ENCODE measurements around the gene RNU5B-1.

Gene RNU5B-1

GRCh38 chr15:65287520-65287855 lies 17.0 kb upstream of the RNU5B-1 start:
- Histone ChIP-seq H4K8ac (ENCODE audit: low read depth, low read length) (no peak overlapping the region), H2BK15ac (ENCODE audit: low read length) (peak overlapping the region; percentile 12), H3K27me3 (ENCODE audit: control insufficient read depth in 3 of 3, insufficient read depth in 3 of 3, low read depth in 1 of 3, low read length in 3 of 3) (no peaks in the 10 kb centered on the region), H3K79me1 (ENCODE audit: low read depth, low read length) (no peaks in the 10 kb centered on the region), H3K23ac (ENCODE audit: low read depth, low read length, poor library complexity) (no peak overlapping the region), H3K18ac (ENCODE audit: low read length) (peak overlapping the region; percentile 33), H3K4me1 (ENCODE audit: control insufficient read depth in 2 of 2, insufficient read depth in 1 of 2, low read depth in 1 of 2, low read length in 2 of 2) (peaks cover 8 to 13% of the 10 kb centered on the region in 2 donors), H3K4me3 (ENCODE audit: low read length in 2 of 2) (no peak overlapping the region), H2AK5ac (ENCODE audit: low read depth, low read length) (no peak overlapping the region), H3K9ac (ENCODE audit: low read depth, low read length, poor library complexity) (no peak overlapping the region), H2BK5ac (ENCODE audit: low read length) (no peak overlapping the region), H2BK12ac (ENCODE audit: low read length) (no peak overlapping the region), H4K91ac (ENCODE audit: low read depth, low read length, poor library complexity) (no peak overlapping the region), H3K36me3 (replicated peaks in 1 of 2; ENCODE audit: control insufficient read depth in 2 of 2, insufficient read depth in 2 of 2, low read length in 2 of 2) (peaks cover 2 to 9% of the 10 kb centered on the region in 2 donors), H2BK120ac (ENCODE audit: low read depth, low read length) (no peak overlapping the region), H3K9me3 (replicated peaks in 1 of 2; ENCODE audit: control insufficient read depth in 2 of 2, insufficient read depth in 1 of 2, low read depth in 1 of 2, low read length in 2 of 2) (no peaks in the 10 kb centered on the region), H3K4me2 (ENCODE audit: insufficient read depth, low read length, poor library complexity, severe bottlenecking) (no peak overlapping the region), H3K27ac (replicated peaks; ENCODE audit: low read length) (no peak overlapping the region), H3K4ac (ENCODE audit: low read length) (no peak overlapping the region), H2AFZ (ENCODE audit: low read length) (peak overlapping the region; percentile 90), H3K14ac (ENCODE audit: low read length) (no peak overlapping the region)
- WGBS, 2 donors (ENCODE audit: extremely low coverage in 2 of 2, insufficient read length in 2 of 2, insufficient replicate concordance in 1 of 2) = no CpG with 5 or more reads among the region's 3 CpGs
- DNase-seq (ENCODE audit: low spot score) = no peak

GRCh38 chr15:65289261-65289854 lies 15.1 kb upstream of the RNU5B-1 start:
- Histone ChIP-seq H2AK5ac (ENCODE audit: low read depth, low read length) (no peak overlapping the region), H3K27me3 (ENCODE audit: control insufficient read depth in 3 of 3, insufficient read depth in 3 of 3, low read depth in 1 of 3, low read length in 3 of 3) (no peaks in the 10 kb centered on the region), H3K4me2 (ENCODE audit: insufficient read depth, low read length, poor library complexity, severe bottlenecking) (no peak overlapping the region), H3K27ac (replicated peaks; ENCODE audit: low read length) (no peak overlapping the region), H2BK12ac (ENCODE audit: low read length) (no peak overlapping the region), H3K14ac (ENCODE audit: low read length) (no peak overlapping the region), H3K4ac (ENCODE audit: low read length) (no peak overlapping the region), H2BK120ac (ENCODE audit: low read depth, low read length) (no peak overlapping the region), H3K4me3 (ENCODE audit: low read length in 2 of 2) (no peak overlapping the region), H2BK15ac (ENCODE audit: low read length) (no peak overlapping the region), H4K91ac (ENCODE audit: low read depth, low read length, poor library complexity) (no peak overlapping the region), H3K23ac (ENCODE audit: low read depth, low read length, poor library complexity) (no peak overlapping the region), H2AFZ (ENCODE audit: low read length) (no peak overlapping the region), H3K79me1 (ENCODE audit: low read depth, low read length) (no peaks in the 10 kb centered on the region), H4K8ac (ENCODE audit: low read depth, low read length) (no peak overlapping the region), H3K36me3 (replicated peaks in 1 of 2; ENCODE audit: control insufficient read depth in 2 of 2, insufficient read depth in 2 of 2, low read length in 2 of 2) (no peaks in the 10 kb centered on the region), H3K9me3 (replicated peaks in 1 of 2; ENCODE audit: control insufficient read depth in 2 of 2, insufficient read depth in 1 of 2, low read depth in 1 of 2, low read length in 2 of 2) (no peaks in the 10 kb centered on the region), H2BK5ac (ENCODE audit: low read length) (no peak overlapping the region), H3K18ac (ENCODE audit: low read length) (no peak overlapping the region), H3K9ac (ENCODE audit: low read depth, low read length, poor library complexity) (no peak overlapping the region), H3K4me1 (ENCODE audit: control insufficient read depth in 2 of 2, insufficient read depth in 1 of 2, low read depth in 1 of 2, low read length in 2 of 2) (peaks cover 8 to 15% of the 10 kb centered on the region in 2 donors)
- no peak for DNase-seq (ENCODE audit: low spot score)
- no CpG with 5 or more reads among the region's 7 CpGs for WGBS, 2 donors (ENCODE audit: extremely low coverage in 2 of 2, insufficient read length in 2 of 2, insufficient replicate concordance in 1 of 2)

- Histone ChIP-seq H2BK120ac (ENCODE audit: low read depth, low read length) (no peak overlapping the region), H3K4me2 (ENCODE audit: insufficient read depth, low read length, poor library complexity, severe bottlenecking) (no peak overlapping the region), H3K18ac (ENCODE audit: low read length) (no peak overlapping the region), H2AK5ac (ENCODE audit: low read depth, low read length) (no peak overlapping the region), H3K23ac (ENCODE audit: low read depth, low read length, poor library complexity) (no peak overlapping the region), H2BK12ac (ENCODE audit: low read length) (no peak overlapping the region), H2BK5ac (ENCODE audit: low read length) (no peak overlapping the region), H2BK15ac (ENCODE audit: low read length) (no peak overlapping the region), H3K4ac (ENCODE audit: low read length) (no peak overlapping the region), H3K9me3 (replicated peaks in 1 of 2; ENCODE audit: control insufficient read depth in 2 of 2, insufficient read depth in 1 of 2, low read depth in 1 of 2, low read length in 2 of 2) (no peaks in the 10 kb centered on the region), H4K91ac (ENCODE audit: low read depth, low read length, poor library complexity) (no peak overlapping the region), H3K4me3 (ENCODE audit: low read length in 2 of 2) (no peak overlapping the region), H3K9ac (ENCODE audit: low read depth, low read length, poor library complexity) (no peak overlapping the region), H3K79me1 (ENCODE audit: low read depth, low read length) (no peaks in the 10 kb centered on the region), H3K14ac (ENCODE audit: low read length) (no peak overlapping the region), H3K36me3 (replicated peaks in 1 of 2; ENCODE audit: control insufficient read depth in 2 of 2, insufficient read depth in 2 of 2, low read length in 2 of 2) (no peaks in the 10 kb centered on the region), H3K27me3 (ENCODE audit: control insufficient read depth in 3 of 3, insufficient read depth in 3 of 3, low read depth in 1 of 3, low read length in 3 of 3) (no peaks in the 10 kb centered on the region), H2AFZ (ENCODE audit: low read length) (no peak overlapping the region), H3K4me1 (ENCODE audit: control insufficient read depth in 2 of 2, insufficient read depth in 1 of 2, low read depth in 1 of 2, low read length in 2 of 2) (peaks cover 8 to 15% of the 10 kb centered on the region in 2 donors), H3K27ac (replicated peaks; ENCODE audit: low read length) (no peak overlapping the region), H4K8ac (ENCODE audit: low read depth, low read length) (no peak overlapping the region)
- no CpG with 5 or more reads among the region's 7 CpGs for WGBS, 2 donors (ENCODE audit: extremely low coverage in 2 of 2, insufficient read length in 2 of 2, insufficient replicate concordance in 1 of 2)
- DNase-seq (ENCODE audit: low spot score) = no peak
Observed at GRCh38 chr15:65290228-65290627, 14.2 kb upstream of the RNU5B-1 start.

GRCh38 chr15:65292938-65293518 lies 11.4 kb upstream of the RNU5B-1 start:
- Histone ChIP-seq H3K4me3 (ENCODE audit: low read length in 2 of 2) (no peak overlapping the region), H3K23ac (ENCODE audit: low read depth, low read length, poor library complexity) (no peak overlapping the region), H3K9me3 (replicated peaks in 1 of 2; ENCODE audit: control insufficient read depth in 2 of 2, insufficient read depth in 1 of 2, low read depth in 1 of 2, low read length in 2 of 2) (no peaks in the 10 kb centered on the region), H2BK15ac (ENCODE audit: low read length) (no peak overlapping the region), H3K14ac (ENCODE audit: low read length) (no peak overlapping the region), H4K8ac (ENCODE audit: low read depth, low read length) (no peak overlapping the region), H3K4ac (ENCODE audit: low read length) (no peak overlapping the region), H2AK5ac (ENCODE audit: low read depth, low read length) (no peak overlapping the region), H3K79me1 (ENCODE audit: low read depth, low read length) (no peaks in the 10 kb centered on the region), H2BK120ac (ENCODE audit: low read depth, low read length) (no peak overlapping the region), H3K9ac (ENCODE audit: low read depth, low read length, poor library complexity) (no peak overlapping the region), H3K27me3 (ENCODE audit: control insufficient read depth in 3 of 3, insufficient read depth in 3 of 3, low read depth in 1 of 3, low read length in 3 of 3) (no peaks in the 10 kb centered on the region), H3K18ac (ENCODE audit: low read length) (no peak overlapping the region), H4K91ac (ENCODE audit: low read depth, low read length, poor library complexity) (no peak overlapping the region), H3K36me3 (replicated peaks in 1 of 2; ENCODE audit: control insufficient read depth in 2 of 2, insufficient read depth in 2 of 2, low read length in 2 of 2) (no peaks in the 10 kb centered on the region), H3K4me2 (ENCODE audit: insufficient read depth, low read length, poor library complexity, severe bottlenecking) (no peak overlapping the region), H3K27ac (replicated peaks; ENCODE audit: low read length) (no peak overlapping the region), H2BK12ac (ENCODE audit: low read length) (no peak overlapping the region), H2AFZ (ENCODE audit: low read length) (no peak overlapping the region), H3K4me1 (ENCODE audit: control insufficient read depth in 2 of 2, insufficient read depth in 1 of 2, low read depth in 1 of 2, low read length in 2 of 2) (peaks cover 0 to 4% of the 10 kb centered on the region in 2 donors), H2BK5ac (ENCODE audit: low read length) (no peak overlapping the region)
- DNase-seq (ENCODE audit: low spot score) = no peak
- WGBS, 2 donors (ENCODE audit: extremely low coverage in 2 of 2, insufficient read length in 2 of 2, insufficient replicate concordance in 1 of 2) = no CpG with 5 or more reads among the region's 1 CpG
